H54 (cell line): Measurements from ENCODE around the gene KLLN.
"Not testable (repeated sequence)": the region's sequence is repeated elsewhere in the genome, so short reads cannot be mapped to it uniquely, and the experiment has no call there.

Source experiments
- DNase-seq: peaks from one replicate; pipeline ENCODE4 v3.0.0; 2011; ENCODE audit warnings: low spot score, mixed read lengths; ENCODE audit not compliant: insufficient read length
- FAIRE-seq: peaks from 3 replicates; lab custom pipeline; 2011; peaks lifted over from hg19 to GRCh38; lab: Jason Lieb, UNC
- POLR2A ChIP-seq: IDR thresholded peaks from 2 replicates; pipeline ENCODE4 v1.6.1; 2011; ENCODE audit warnings: low read depth, mild to moderate bottlenecking, low read length

KLLN gene

GRCh38 chr10:87861566-87861952 lies 1.8 kb downstream of the KLLN start:
- no peak for FAIRE-seq
- DNase-seq, result no peak

GRCh38 chr10:87860816-87861403 lies 2.4 kb downstream of the KLLN start:
- no peak for TF ChIP-seq POLR2A
- DNase-seq (no peak), FAIRE-seq (no peak)

More at GRCh38 chr10:87861566-87861952, 1.8 kb downstream of the KLLN start:
- TF ChIP-seq POLR2A, result no peak

- DNase-seq, result peak; percentile 38
- peak; percentile 45 for FAIRE-seq
- TF ChIP-seq POLR2A, result no peak
Observed at GRCh38 chr10:87860156-87860795, 3.1 kb downstream of the KLLN start.

GRCh38 chr10:87855665-87856064 lies 7.7 kb downstream of the KLLN start:
- FAIRE-seq, DNase-seq: not testable (repeated sequence)

GRCh38 chr10:87855247-87855646 lies 8.1 kb downstream of the KLLN start:
- DNase-seq, FAIRE-seq: not testable (repeated sequence)

GRCh38 chr10:87852089-87852488 lies 11.2 kb downstream of the KLLN start:
- no peak for TF ChIP-seq POLR2A
- DNase-seq, result no peak
- no peak for FAIRE-seq

GRCh38 chr10:87850742-87851205 lies 12.6 kb downstream of the KLLN start:
- TF ChIP-seq POLR2A, result no peak
- DNase-seq (no peak), FAIRE-seq (peak; percentile 99)

- FAIRE-seq (no peak), DNase-seq (no peak)
- no peak for TF ChIP-seq POLR2A
Observed at GRCh38 chr10:87849001-87849400, 14.3 kb downstream of the KLLN start.

- no peak for TF ChIP-seq POLR2A
- FAIRE-seq, result peak; percentile 41
- DNase-seq, result no peak
Observed at GRCh38 chr10:87847550-87847949, 15.8 kb downstream of the KLLN start.

GRCh38 chr10:87846711-87847110 lies 16.6 kb downstream of the KLLN start:
- FAIRE-seq, result not testable (repeated sequence)

GRCh38 chr10:87846023-87846422 lies 17.3 kb downstream of the KLLN start:
- TF ChIP-seq POLR2A, result no peak
- DNase-seq (no peak), FAIRE-seq (peak; percentile 98)

More at GRCh38 chr10:87846711-87847110, 16.6 kb downstream of the KLLN start:
- DNase-seq, result not testable (repeated sequence)

GRCh38 chr10:87845624-87845998 lies 17.7 kb downstream of the KLLN start:
- TF ChIP-seq POLR2A, result no peak
- DNase-seq (no peak), FAIRE-seq (no peak)

GRCh38 chr10:87844837-87845623 lies 18.3 kb downstream of the KLLN start:
- TF ChIP-seq POLR2A, result no peak
- FAIRE-seq (peak; percentile 85), DNase-seq (no peak)

GRCh38 chr10:87843714-87844113 lies 19.6 kb downstream of the KLLN start:
- no peak for FAIRE-seq
- no peak for DNase-seq
- TF ChIP-seq POLR2A, result no peak
